Measurements from ENCODE around the gene RAP1GAP.

RAP1GAP gene

DNA sequence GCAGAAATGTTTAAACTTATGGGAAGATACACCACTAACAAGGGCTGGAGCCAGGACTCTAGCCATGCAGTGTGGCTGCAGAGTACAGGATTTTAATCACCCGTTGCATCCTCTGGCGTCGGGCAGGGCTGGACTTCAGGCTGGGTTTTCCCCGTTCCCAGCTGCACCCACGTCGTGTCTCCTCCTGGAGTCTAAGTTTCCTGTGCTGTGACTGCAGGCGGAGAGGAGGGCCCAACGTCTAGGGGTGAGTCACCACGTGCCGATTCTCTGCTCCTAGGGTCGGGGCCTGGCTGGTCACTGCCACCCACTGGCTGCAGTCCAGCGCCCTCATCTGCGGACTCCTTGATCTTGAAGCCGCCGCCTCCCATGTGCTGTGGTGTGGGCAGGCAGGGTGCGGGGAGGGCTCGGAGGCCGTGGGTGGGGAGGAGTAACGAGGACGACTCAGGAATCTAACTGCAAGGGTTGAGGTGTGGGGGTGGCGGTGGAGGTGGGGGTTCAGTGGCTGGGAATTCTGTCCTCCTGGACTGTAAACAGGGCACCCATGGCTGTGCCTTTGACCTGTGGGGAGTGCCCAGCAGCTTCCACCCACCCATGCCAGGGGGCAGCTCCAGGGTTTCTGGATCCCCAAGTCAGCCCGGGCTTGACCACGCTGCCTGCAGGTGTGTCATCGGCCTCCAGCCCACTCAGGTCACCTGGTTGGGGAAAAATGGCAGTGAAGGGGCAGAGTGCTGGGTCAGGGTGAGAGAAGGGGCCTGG is 82.1 kb downstream of the RAP1GAP start:
- Histone ChIP-seq H3K79me2 (ENCODE audit: insufficient read depth, low read length) (no peaks in the 10 kb centered on the region), H3K4me1 (ENCODE audit: insufficient read depth, low read length) (no peaks in the 10 kb centered on the region), H3K27ac (ENCODE audit: low read length) (no peak overlapping the region), H3K36me3 (ENCODE audit: insufficient read depth, low read length) (no peaks in the 10 kb centered on the region), H4K20me1 (ENCODE audit: insufficient read depth, low read length) (no peaks in the 10 kb centered on the region; the same call in 1 of the 2 replicates), H3K27me3 (ENCODE audit: insufficient read depth, low read length, poor library complexity) (no peaks in the 10 kb centered on the region), H2AFZ (ENCODE audit: low read depth, low read length) (no peak overlapping the region), H3K9me3 (ENCODE audit: insufficient read depth, low read length, severe bottlenecking) (no peaks in the 10 kb centered on the region), H3K4me2 (ENCODE audit: insufficient read depth, low read length) (no peak overlapping the region), H3K4me3 (ENCODE audit: low read depth in 1 of 2, low read length in 2 of 2) (no peak overlapping the region), H3K9ac (ENCODE audit: low read depth, low read length) (no peak overlapping the region)
- DNase-seq (no peak), ATAC-seq (ENCODE audit: insufficient read depth, low read depth) (no peak)
- TF ChIP-seq, protein P1, sequence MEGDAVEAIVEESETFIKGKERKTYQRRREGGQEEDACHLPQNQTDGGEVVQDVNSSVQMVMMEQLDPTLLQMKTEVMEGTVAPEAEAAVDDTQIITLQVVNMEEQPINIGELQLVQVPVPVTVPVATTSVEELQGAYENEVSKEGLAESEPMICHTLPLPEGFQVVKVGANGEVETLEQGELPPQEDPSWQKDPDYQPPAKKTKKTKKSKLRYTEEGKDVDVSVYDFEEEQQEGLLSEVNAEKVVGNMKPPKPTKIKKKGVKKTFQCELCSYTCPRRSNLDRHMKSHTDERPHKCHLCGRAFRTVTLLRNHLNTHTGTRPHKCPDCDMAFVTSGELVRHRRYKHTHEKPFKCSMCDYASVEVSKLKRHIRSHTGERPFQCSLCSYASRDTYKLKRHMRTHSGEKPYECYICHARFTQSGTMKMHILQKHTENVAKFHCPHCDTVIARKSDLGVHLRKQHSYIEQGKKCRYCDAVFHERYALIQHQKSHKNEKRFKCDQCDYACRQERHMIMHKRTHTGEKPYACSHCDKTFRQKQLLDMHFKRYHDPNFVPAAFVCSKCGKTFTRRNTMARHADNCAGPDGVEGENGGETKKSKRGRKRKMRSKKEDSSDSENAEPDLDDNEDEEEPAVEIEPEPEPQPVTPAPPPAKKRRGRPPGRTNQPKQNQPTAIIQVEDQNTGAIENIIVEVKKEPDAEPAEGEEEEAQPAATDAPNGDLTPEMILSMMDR (IDR thresholded peaks at IDR 0.05; ENCODE audit: borderline replicate concordance, extremely low read depth, low read length, poor library complexity, severe bottlenecking), result no peak
- no peak for TF ChIP-seq EZH2 (IDR thresholded peaks at IDR 0.05; ENCODE audit: borderline replicate concordance, low read depth, low read length, severe bottlenecking)

DNA sequence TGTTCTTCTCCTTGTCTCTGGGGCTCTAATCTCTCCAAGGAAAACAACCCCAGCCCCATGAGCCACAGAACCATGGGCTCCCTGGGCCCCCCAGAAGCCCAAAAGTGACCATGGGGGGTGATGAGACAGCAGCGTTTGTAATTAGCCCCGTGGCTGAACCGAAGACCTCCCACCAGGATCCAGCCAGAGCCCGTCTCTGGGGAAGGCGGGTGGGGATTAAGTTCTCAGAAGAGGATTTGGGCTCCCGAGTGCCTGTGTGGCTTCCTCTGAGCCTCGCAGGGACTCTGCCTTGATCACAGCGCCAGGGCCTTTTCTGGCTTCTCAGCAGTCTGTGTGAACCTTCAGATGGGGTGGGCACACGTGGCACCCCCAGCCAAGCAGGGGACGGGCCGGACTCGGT is 82.9 kb downstream of the RAP1GAP start:
- no peak for DNase-seq
- ATAC-seq (ENCODE audit: insufficient read depth, low read depth), result no peak
- Histone ChIP-seq H3K4me2 (ENCODE audit: insufficient read depth, low read length) (no peak overlapping the region), H3K79me2 (ENCODE audit: insufficient read depth, low read length) (no peaks in the 10 kb centered on the region), H3K9ac (ENCODE audit: low read depth, low read length) (no peak overlapping the region), H4K20me1 (ENCODE audit: insufficient read depth, low read length) (no peaks in the 10 kb centered on the region; the same call in 1 of the 2 replicates), H3K4me3 (ENCODE audit: low read depth in 1 of 2, low read length in 2 of 2) (no peak overlapping the region), H2AFZ (ENCODE audit: low read depth, low read length) (no peak overlapping the region), H3K27me3 (ENCODE audit: insufficient read depth, low read length, poor library complexity) (no peaks in the 10 kb centered on the region), H3K4me1 (ENCODE audit: insufficient read depth, low read length) (no peaks in the 10 kb centered on the region), H3K9me3 (ENCODE audit: insufficient read depth, low read length, severe bottlenecking) (no peaks in the 10 kb centered on the region), H3K36me3 (ENCODE audit: insufficient read depth, low read length) (no peaks in the 10 kb centered on the region), H3K27ac (ENCODE audit: low read length) (no peak overlapping the region)
- TF ChIP-seq EZH2 (IDR thresholded peaks at IDR 0.05; ENCODE audit: borderline replicate concordance, low read depth, low read length, severe bottlenecking), result no peak
- TF ChIP-seq, protein P1 (IDR thresholded peaks at IDR 0.05; ENCODE audit: borderline replicate concordance, extremely low read depth, low read length, poor library complexity, severe bottlenecking), result no peak

DNA sequence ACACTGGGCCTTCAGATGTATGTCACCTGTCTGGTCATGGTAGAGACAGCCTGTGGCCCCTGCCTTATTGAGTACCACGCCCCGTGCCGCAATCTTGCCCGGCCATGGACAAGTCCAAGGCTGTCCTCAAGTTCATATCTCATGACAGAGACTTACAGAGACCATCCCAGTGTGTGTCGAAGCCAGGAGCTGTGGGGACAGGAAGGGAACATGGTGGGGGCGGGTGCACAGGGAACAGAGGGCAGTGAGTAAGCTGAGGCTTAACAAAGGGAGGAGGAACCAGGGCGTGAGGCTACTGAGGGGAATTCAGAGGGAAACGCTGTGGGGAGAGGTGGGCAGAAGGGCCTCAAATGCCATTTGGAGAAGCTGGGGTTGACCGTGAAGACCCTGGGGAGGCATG is 84.1 kb downstream of the RAP1GAP start:
- Histone ChIP-seq H3K4me1 (ENCODE audit: insufficient read depth, low read length) (no peaks in the 10 kb centered on the region), H3K4me3 (ENCODE audit: low read depth in 1 of 2, low read length in 2 of 2) (no peak overlapping the region), H3K9me3 (ENCODE audit: insufficient read depth, low read length, severe bottlenecking) (no peaks in the 10 kb centered on the region), H2AFZ (ENCODE audit: low read depth, low read length) (no peak overlapping the region), H3K27me3 (ENCODE audit: insufficient read depth, low read length, poor library complexity) (no peaks in the 10 kb centered on the region), H3K4me2 (ENCODE audit: insufficient read depth, low read length) (no peak overlapping the region), H3K36me3 (ENCODE audit: insufficient read depth, low read length) (no peaks in the 10 kb centered on the region), H4K20me1 (ENCODE audit: insufficient read depth, low read length) (no peaks in the 10 kb centered on the region; the same call in 1 of the 2 replicates), H3K79me2 (ENCODE audit: insufficient read depth, low read length) (no peaks in the 10 kb centered on the region), H3K9ac (ENCODE audit: low read depth, low read length) (no peak overlapping the region), H3K27ac (ENCODE audit: low read length) (no peak overlapping the region)
- ATAC-seq (ENCODE audit: insufficient read depth, low read depth) (no peak), DNase-seq (no peak)
- no peak for TF ChIP-seq EZH2 (IDR thresholded peaks at IDR 0.05; ENCODE audit: borderline replicate concordance, low read depth, low read length, severe bottlenecking)
- TF ChIP-seq, protein P1 (IDR thresholded peaks at IDR 0.05; ENCODE audit: borderline replicate concordance, extremely low read depth, low read length, poor library complexity, severe bottlenecking), result no peak
